Esophagus squamous epithelium (tissue), 4 donors: ENCODE results near the gene VIL1.

ENCODE experiments used
- POLR2A ChIP-seq, 4 donors: fragments of 450-650 bp; IDR thresholded peaks; one replicate each; pipeline ENCODE4 v1.6.1; 2017; ENCODE audit warnings: antibody characterized with exemption in 4 of 4, mild to moderate bottlenecking in 4 of 4, moderate library complexity in 3 of 4
- TF ChIP-seq, protein P1 (sequence below), 6 experiments: fragments of 450-650 bp in 4 of 6; fragments of 200-600 bp in 2 of 6; sonication (generic) in 2 of 6; IDR thresholded peaks; one replicate each; pipeline ENCODE4 v1.5.1; 2016 to 2019; ENCODE audit warnings: antibody characterized with exemption in 6 of 6, mild to moderate bottlenecking in 4 of 6, moderate library complexity in 4 of 6

DNA sequence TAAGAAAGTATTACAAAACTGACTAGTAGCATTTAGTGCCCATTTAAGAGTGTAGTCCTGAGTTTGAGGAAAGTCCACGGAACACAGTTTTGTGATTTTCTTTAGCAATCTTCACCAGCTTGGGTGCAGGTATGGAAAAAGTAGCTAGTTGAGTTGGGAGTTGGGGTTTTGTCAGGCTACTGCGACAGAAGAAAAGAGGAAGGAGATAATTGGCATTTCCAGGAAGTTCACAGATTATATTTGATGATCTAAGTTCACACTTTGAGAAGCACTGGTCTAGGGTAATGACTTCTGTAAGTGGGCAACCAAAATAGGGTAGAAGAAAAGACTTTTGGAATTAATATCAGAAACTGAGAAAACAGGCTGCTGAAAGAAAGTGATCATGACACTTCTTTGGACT is 52.1 kb downstream of the VIL1 start:
- TF ChIP-seq POLR2A (IDR thresholded peaks at IDR 0.05), result no peak
- TF ChIP-seq, protein P1, sequence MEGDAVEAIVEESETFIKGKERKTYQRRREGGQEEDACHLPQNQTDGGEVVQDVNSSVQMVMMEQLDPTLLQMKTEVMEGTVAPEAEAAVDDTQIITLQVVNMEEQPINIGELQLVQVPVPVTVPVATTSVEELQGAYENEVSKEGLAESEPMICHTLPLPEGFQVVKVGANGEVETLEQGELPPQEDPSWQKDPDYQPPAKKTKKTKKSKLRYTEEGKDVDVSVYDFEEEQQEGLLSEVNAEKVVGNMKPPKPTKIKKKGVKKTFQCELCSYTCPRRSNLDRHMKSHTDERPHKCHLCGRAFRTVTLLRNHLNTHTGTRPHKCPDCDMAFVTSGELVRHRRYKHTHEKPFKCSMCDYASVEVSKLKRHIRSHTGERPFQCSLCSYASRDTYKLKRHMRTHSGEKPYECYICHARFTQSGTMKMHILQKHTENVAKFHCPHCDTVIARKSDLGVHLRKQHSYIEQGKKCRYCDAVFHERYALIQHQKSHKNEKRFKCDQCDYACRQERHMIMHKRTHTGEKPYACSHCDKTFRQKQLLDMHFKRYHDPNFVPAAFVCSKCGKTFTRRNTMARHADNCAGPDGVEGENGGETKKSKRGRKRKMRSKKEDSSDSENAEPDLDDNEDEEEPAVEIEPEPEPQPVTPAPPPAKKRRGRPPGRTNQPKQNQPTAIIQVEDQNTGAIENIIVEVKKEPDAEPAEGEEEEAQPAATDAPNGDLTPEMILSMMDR (IDR thresholded peaks at IDR 0.05), result no peak
